IPS DF 19.7 (cell line): ENCODE measurements around the gene GAPVD1.
"Not testable (repeated sequence)": the region's sequence is repeated elsewhere in the genome, so short reads cannot be mapped to it uniquely, and the experiment has no call there.

Experiments used
- DNase-seq: peaks from one replicate; pipeline ENCODE4 v3.0.0-alpha.2; 2013; ENCODE audit warnings: low read depth, low spot score

GAPVD1 gene

GRCh38 chr9:125255781-125256391, 5.7 kb upstream of the GAPVD1 start:
- no peak for DNase-seq

DNA sequence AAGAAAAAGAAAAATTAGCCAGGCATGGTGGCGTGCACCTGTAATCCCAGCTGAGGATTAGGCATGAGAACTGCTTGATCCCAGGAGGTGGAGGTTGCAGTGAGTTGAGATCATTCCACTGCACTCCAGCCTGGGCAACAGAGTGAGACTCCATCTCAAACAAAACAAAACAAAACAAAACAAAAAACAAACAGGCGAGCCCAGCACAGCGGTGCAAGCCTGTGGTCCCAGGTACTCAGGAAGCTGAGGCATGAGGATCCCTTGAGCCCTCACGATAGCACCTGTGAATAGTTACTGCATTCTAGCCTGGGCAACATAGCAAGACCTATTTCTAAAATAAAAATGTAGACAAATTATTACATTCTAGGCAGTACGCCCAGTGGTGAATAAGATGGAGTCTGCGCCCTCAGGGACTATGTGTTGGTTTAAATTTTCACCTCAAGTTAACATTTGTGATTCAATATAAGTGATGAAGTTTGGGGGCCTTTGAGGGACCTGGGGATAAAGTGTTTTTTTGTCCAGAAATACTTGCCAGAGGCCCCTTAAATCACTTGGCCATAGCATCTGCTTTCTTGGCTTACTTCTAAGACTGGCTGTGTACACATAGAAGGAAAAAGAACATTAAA, 3.4 kb upstream of the GAPVD1 start:
- DNase-seq = no peak

GRCh38 chr9:125258832-125259534, 2.6 kb upstream of the GAPVD1 start:
- DNase-seq = no peak

DNA sequence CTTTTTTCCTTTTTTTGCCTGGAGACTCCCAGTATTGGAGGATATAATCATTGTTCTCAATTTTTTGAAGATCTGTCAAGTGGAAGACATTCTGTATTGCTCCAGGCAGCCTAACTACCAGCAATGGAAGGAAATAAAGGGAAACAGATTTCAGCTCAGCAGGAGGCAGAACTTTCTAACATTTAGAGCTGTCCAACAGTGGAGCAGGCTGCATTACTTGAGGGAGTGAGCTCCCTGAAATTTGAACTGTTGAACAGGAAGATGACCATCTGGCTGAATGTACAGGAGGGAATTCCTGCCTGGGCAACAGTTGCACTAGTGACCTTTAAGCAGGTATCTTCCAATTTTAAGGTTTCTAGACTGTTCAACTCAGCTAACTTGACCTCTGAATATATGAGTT, 1.1 kb upstream of the GAPVD1 start:
- no peak for DNase-seq

DNA sequence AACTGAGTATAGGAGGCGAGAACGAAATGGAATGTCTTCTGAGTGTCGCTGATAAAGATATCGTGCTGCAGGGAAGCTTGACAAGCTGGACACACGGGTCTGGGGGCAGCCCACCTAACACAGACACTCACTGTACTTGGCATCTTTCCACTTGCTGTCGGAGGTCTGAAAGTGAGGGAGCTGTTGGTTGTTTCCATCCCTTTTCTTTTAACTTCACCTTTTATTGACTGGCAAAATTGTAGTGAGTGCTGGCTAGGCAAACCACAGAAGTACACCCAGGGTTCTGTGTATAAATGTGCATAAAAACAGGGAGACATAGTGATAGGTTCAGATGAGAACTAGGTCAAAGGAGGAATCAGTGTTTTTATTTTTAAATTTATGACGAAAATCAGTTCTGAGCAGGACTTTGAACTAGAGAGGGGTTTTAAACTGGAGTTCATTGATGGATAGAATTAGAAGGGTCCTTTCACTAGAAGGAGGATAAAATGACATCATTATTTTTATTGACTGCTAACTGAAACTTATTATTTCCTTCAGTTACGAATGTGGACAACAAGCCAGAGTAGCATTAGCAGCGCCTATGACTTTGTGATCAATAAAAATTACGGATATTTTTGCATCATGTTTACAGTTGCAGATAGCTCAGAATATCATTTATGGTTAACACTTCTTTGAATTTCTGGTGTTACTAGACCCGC, 817 bp downstream of the GAPVD1 start:
- DNase-seq = no peak

DNA sequence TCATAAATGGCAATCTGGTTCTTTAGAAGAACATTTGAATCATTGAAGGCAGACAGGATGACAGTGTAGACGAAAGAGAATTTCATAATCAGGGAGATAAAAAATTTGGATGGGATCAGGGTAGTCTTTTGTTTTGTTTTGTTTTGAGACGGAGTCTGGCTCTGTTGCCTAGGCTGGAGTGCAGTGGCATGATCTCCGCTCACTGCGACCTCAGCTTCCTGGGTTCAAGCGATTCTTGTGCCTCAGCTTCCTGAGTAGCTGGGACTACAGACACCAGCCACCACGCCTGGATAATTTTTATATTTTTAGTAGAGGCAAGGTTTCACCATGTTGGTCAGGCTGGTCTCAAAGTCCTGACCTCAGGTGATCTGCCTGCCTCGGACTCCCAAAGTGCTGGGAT, 2.4 kb downstream of the GAPVD1 start:
- DNase-seq = not testable (repeated sequence)

- no peak for DNase-seq
Observed at GRCh38 chr9:125268394-125269013, 6.9 kb downstream of the GAPVD1 start.

- no peak for DNase-seq
Observed at GRCh38 chr9:125269014-125269397, 7.4 kb downstream of the GAPVD1 start.

- no peak for DNase-seq
Observed at GRCh38 chr9:125271081-125271480, 9.5 kb downstream of the GAPVD1 start.

GRCh38 chr9:125272697-125273096, 11.1 kb downstream of the GAPVD1 start:
- DNase-seq = no peak

- no peak for DNase-seq
Observed at GRCh38 chr9:125276771-125277170, 15.1 kb downstream of the GAPVD1 start.

GRCh38 chr9:125277411-125277810, 15.8 kb downstream of the GAPVD1 start:
- DNase-seq = no peak

DNA sequence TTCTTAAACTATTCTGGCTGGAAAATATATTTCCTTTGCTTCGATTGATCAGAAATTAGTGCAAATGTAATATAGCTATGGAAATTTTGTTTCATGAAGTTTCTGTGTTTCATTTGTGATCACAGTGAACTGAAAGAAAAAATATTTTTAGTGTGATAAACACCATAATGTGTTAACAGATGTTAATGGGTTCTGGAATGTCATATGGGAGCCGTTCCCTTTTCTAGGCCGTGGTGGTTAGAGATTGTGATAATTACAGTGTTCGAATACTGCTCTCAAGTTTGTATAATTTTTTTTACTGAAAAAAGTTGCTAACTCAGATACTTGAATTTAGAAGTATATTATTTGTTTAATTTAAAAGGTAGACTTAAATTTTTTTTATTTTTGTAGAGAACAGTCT, 19.3 kb downstream of the GAPVD1 start:
- DNase-seq = no peak

DNA sequence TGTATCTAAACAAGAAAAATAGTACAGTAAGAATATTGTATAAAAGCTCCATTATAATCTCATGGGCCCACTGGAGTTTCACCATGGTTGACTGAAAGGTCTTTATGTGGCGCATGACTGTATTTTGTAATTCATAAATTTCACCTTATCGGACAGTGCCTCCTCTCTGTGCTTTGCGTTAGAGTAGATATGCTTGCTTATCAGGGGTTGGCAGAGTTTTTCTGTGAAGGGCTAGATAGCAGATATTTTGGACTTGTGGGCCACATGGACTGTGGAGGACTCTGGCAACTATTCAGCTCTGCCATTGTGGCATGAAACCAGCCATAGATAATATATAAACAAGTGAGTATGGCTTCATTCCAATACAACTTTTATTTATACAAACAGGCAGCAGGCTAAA, 23.2 kb downstream of the GAPVD1 start:
- DNase-seq = no peak

- DNase-seq = not testable (repeated sequence)
Observed at GRCh38 chr9:125286935-125287433, 25.4 kb downstream of the GAPVD1 start.

DNA sequence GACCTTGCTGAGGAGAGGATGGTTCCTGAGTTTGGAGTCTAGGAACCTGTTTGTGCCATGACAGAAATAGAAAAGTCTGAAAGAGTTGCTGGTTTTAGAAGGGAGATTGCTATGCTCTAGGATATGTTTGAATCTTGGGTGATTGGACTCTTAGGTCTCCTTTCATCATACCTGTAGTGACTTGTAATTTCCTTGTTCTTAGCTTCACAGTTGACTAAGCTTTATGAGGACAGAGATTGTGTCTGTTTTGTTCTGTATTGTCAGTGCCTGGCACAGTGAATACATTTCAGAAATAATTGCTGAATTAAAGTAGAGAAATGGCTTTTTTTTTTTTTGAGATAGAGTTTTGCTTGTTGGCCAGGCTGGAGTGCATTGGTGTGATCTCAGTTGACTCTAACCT, 31.5 kb downstream of the GAPVD1 start:
- DNase-seq = no peak

DNA sequence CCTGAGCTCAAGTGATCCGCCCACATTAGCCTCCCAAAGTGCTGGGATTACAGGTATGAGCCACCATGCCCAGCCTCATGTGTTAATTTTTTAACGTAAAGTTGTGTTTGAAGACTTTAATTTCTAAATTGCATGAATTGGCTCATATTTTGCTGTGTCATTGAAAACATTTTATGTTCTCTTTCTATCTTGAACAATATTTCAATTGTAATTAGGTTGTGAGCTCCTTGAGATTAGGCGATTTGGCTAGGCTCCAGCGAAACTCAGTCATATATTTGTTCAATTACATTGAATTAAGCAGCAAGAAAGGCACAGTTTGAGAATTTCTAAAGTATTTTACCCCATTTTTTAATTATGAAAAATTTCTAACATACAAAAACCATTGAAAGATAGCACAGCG, 34.0 kb downstream of the GAPVD1 start:
- no peak for DNase-seq

DNA sequence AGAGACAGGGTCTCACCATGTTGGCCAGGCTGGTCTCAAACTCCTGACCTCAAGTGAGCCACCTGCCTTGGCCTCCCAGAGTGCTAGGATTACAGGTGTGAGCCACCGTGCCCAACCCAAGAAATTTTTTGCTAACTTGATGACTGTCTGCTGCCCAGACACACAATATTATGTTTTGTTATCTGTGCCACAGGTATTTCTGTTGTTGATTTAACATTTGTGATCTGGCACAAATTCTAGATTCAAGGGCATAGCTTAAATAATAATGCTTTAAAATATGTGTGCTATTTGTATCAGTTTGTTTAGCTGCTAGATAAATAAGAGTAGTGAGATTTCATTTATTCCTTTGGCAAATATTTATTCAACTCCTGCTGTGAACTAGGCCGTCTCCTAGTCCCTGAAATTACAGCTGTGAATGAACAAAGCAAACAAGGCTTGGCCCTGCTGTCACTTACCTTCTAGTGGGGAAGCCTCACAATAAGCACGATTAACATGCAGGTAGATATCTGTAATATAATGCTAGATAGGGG, 35.3 kb downstream of the GAPVD1 start:
- DNase-seq = no peak

- DNase-seq = no peak
Observed at GRCh38 chr9:125297917-125298316, 36.3 kb downstream of the GAPVD1 start.

DNA sequence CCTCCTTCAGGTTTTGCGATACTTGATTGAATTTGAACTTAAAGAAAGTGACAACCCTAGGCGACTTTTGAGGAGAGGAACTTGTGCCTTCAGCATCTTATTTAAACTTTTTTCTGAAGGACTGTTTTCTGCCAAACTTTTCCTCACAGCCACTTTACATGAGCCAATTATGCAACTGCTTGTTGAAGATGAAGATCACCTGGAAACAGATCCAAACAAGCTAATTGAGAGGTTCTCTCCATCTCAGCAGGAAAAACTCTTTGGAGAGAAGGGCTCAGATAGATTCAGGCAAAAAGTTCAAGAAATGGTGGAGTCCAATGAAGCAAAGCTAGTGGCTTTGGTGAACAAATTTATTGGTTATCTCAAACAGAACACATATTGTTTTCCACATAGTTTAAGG, 40.6 kb downstream of the GAPVD1 start:
- DNase-seq = no peak

DNA sequence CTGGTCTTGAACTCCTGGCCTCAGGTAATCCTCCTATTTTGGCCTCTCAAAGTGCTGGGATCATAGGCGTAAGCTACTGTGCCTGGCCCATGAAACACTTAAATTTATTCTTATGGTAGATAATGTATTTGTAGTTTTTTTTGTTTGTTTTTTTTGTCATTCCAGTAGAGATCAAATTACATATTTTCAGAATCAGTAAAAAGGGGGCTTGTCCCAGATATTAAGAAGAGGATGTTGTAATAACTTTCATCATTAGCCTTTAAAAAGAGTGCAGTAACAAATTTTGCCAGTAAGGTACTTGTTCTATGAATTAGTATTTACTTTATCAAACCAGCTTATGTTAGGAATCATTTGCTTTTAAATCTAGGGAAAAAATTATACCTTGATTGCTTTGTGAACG, 42.6 kb downstream of the GAPVD1 start:
- DNase-seq = no peak

- DNase-seq = no peak
Observed at GRCh38 chr9:125312411-125312810, 50.8 kb downstream of the GAPVD1 start.
